Measurements from ENCODE around the gene SURF4. TPM values are rescaled to one million over a fixed set of nuclear protein-coding genes. Genes with fewer than 3 reads are reported as not detected.

The SURF4 gene
- total RNA-seq, 1 experiment from 2014 or later = 171 TPM

DNA sequence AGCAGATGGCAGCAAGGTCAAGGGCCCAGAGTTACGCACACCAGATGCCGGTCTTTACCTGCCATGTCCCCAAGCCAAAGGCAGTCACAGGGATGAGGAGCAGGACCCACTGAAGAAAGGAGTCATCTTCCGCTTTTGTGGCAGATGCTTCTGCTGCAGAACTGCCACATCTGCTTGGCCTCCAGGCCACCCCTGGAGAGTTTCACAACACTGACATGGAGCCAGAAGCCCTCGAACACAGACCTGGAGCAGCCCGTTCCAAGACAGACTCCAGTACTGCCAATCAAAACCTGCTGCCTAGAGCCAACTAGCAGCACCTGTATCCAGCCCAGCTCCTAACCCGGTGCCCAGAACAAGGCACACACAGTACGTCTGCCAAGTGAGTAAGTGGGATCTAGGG is 21.1 kb downstream of the SURF4 start (continued):
- no peak for TF ChIP-seq ZNF396 (CRISPR knock-in tag; IDR thresholded peaks at IDR 0.05; ENCODE audit: borderline replicate concordance)

DNA sequence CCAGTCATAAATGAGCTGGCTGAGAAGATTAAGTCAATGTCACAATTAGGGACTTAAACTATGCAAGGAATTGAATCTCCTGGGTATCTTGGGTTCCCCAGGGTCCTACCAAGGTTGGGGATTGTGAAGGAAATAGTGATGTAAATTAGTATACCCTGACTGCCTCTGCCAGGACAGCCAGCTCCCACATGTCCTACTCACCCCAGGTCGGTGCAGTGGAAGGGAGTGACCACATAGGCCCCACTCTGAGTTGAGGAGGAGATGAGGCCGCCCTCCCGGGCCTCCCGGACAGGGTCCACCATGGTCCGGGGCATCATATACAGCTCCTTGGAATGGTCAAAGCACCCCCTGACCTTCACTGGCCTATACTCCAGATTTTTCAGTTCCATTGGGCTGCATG is 22.3 kb downstream of the SURF4 start:
- no peak overlapping the region; the same call in 1 of the 2 replicates for H3K27ac Mint-ChIP-seq
- DNase-seq (ENCODE audit: low spot score) (no peak), ATAC-seq (no peak)
- H3K36me3 Mint-ChIP-seq = peaks cover 47% of the 10 kb centered on the region
- H3K4me3 Mint-ChIP-seq = no peak overlapping the region
- no peak for TF ChIP-seq JUN (CRISPR knock-in tag; IDR thresholded peaks at IDR 0.05)
- TF ChIP-seq, protein P1, sequence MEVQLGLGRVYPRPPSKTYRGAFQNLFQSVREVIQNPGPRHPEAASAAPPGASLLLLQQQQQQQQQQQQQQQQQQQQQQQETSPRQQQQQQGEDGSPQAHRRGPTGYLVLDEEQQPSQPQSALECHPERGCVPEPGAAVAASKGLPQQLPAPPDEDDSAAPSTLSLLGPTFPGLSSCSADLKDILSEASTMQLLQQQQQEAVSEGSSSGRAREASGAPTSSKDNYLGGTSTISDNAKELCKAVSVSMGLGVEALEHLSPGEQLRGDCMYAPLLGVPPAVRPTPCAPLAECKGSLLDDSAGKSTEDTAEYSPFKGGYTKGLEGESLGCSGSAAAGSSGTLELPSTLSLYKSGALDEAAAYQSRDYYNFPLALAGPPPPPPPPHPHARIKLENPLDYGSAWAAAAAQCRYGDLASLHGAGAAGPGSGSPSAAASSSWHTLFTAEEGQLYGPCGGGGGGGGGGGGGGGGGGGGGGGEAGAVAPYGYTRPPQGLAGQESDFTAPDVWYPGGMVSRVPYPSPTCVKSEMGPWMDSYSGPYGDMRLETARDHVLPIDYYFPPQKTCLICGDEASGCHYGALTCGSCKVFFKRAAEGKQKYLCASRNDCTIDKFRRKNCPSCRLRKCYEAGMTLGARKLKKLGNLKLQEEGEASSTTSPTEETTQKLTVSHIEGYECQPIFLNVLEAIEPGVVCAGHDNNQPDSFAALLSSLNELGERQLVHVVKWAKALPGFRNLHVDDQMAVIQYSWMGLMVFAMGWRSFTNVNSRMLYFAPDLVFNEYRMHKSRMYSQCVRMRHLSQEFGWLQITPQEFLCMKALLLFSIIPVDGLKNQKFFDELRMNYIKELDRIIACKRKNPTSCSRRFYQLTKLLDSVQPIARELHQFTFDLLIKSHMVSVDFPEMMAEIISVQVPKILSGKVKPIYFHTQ (CRISPR knock-in tag; IDR thresholded peaks at IDR 0.05) = peak; percentile 67; the same call in 1 of the 2 replicates
- no peak for TF ChIP-seq NR2C2 (CRISPR knock-in tag; IDR thresholded peaks at IDR 0.05)
- ChIA-PET CTCF (interaction anchor here (7.9 kb wide), 1 partner anchor 11 kb away, joined by 74 read pairs; no protein-coding TSS in a partner anchor), POLR2A (interaction anchor here (0.7 to 1.9 kb wide), 2 partner anchors 10 to 11 kb away, joined by 3 to 6 read pairs; no protein-coding TSS in a partner anchor)
- no peaks in the 10 kb centered on the region; the same call in 1 of the 2 replicates for H3K27me3 Mint-ChIP-seq (ENCODE audit: low read depth)
- H3K9me3 Mint-ChIP-seq = no peaks in the 10 kb centered on the region
- H3K4me1 Mint-ChIP-seq = peaks cover 32% of the 10 kb centered on the region

DNA sequence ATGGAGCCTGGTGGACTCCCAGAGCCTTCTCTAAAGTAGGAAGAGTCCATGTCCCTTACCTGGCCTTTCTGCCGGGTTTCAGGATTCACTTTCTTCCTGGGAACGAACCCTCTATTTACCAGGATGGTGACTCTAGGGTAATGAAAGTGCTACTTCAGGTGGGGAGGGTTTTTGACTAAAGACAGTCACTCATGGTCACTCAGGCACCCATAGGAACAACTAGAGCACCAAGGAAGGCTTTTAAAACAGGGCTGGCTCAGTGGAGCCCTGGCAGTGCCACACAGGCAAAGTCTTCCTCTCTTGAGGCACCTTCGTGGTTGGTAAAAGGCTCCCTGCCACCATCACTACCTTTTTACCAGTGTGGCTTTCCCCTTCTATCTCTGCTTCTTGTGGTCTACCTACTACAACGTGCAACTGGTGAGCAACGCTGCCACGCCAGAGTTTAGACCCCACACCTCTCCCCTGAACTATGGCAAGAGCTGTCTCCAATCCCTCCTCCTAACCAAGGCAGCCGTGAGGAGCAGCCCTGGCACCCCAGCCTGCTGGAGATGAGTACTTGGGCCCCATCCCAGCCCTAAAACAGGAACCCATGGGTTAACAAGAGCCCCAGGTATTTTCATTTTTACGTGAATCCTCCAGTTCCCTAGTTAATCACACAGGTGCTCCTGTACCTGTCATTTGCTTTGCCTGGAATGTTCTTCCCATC is 23.1 kb downstream of the SURF4 start:
- ChIA-PET POLR2A (interaction anchor here (1.9 kb wide), 1 partner anchor 11 kb away, joined by 6 read pairs; no protein-coding TSS in a partner anchor), CTCF (interaction anchor here (7.9 kb wide), 1 partner anchor 10 kb away, joined by 74 read pairs; no protein-coding TSS in a partner anchor)
- Mint-ChIP-seq H3K27me3 (ENCODE audit: low read depth) (no peaks in the 10 kb centered on the region; the same call in 1 of the 2 replicates), H3K36me3 (peaks cover 49% of the 10 kb centered on the region), H3K27ac (peak overlapping the region; percentile 32), H3K9me3 (no peaks in the 10 kb centered on the region), H3K4me3 (no peak overlapping the region), H3K4me1 (peaks cover 30% of the 10 kb centered on the region)
- TF ChIP-seq SMAD3 (CRISPR knock-in tag; IDR thresholded peaks at IDR 0.05; ENCODE audit: borderline replicate concordance) (0 out of 2 replicates have a peak, but pooled peaks have one; percentile 24), ERG (CRISPR knock-in tag; IDR thresholded peaks at IDR 0.05) (peak; percentile 64; the same call in 1 of the 2 replicates), OVOL2 (CRISPR knock-in tag; IDR thresholded peaks at IDR 0.05; ENCODE audit: borderline replicate concordance) (no peak), E2F5 (CRISPR knock-in tag; IDR thresholded peaks at IDR 0.05) (no peak), ELF4 (CRISPR knock-in tag; IDR thresholded peaks at IDR 0.05; ENCODE audit: low read depth) (no peak), JAZF1 (CRISPR knock-in tag; IDR thresholded peaks at IDR 0.05) (no peak), ZNF121 (CRISPR knock-in tag; IDR thresholded peaks at IDR 0.05) (no peak), HMGA2 (CRISPR knock-in tag; IDR thresholded peaks at IDR 0.05) (no peak), ETV6 (CRISPR knock-in tag; IDR thresholded peaks at IDR 0.05) (no peak), ZNF425 (CRISPR knock-in tag; conservative IDR thresholded peaks at IDR 0.05) (peak; percentile 56; the same call in 1 of the 2 replicates)
- TF ChIP-seq, protein P2, sequence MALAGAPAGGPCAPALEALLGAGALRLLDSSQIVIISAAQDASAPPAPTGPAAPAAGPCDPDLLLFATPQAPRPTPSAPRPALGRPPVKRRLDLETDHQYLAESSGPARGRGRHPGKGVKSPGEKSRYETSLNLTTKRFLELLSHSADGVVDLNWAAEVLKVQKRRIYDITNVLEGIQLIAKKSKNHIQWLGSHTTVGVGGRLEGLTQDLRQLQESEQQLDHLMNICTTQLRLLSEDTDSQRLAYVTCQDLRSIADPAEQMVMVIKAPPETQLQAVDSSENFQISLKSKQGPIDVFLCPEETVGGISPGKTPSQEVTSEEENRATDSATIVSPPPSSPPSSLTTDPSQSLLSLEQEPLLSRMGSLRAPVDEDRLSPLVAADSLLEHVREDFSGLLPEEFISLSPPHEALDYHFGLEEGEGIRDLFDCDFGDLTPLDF (CRISPR knock-in tag; IDR thresholded peaks at IDR 0.05) = no peak
- TF ChIP-seq, protein P3, sequence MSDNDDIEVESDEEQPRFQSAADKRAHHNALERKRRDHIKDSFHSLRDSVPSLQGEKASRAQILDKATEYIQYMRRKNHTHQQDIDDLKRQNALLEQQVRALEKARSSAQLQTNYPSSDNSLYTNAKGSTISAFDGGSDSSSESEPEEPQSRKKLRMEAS (CRISPR knock-in tag; IDR thresholded peaks at IDR 0.05) = no peak
- TF ChIP-seq, protein P4, sequence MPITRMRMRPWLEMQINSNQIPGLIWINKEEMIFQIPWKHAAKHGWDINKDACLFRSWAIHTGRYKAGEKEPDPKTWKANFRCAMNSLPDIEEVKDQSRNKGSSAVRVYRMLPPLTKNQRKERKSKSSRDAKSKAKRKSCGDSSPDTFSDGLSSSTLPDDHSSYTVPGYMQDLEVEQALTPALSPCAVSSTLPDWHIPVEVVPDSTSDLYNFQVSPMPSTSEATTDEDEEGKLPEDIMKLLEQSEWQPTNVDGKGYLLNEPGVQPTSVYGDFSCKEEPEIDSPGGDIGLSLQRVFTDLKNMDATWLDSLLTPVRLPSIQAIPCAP (CRISPR knock-in tag; IDR thresholded peaks at IDR 0.05) = no peak
- no peak for DNase-seq (ENCODE audit: low spot score)
- ATAC-seq = no peak
